Mammary epithelial cell (primary cell): ENCODE data around the gene FGF12.

Experiments used
- CTCF ChIP-seq, 2 donors: IDR thresholded peaks in 1 of 2; conservative IDR thresholded peaks in 1 of 2; 2 replicates each; pipeline ENCODE4 v1.5.1; 2011 to 2012; ENCODE audit warnings: inconsistent platforms in 2 of 2, low read length in 2 of 2, mild to moderate bottlenecking in 2 of 2, control low read depth in 1 of 2, low read depth in 1 of 2; ENCODE audit not compliant: insufficient read depth in 1 of 2; ENCODE audit errors: extremely low read depth in 1 of 2
- EZH2 ChIP-seq: IDR thresholded peaks from 2 replicates; pipeline ENCODE4 v1.6.1; 2012; ENCODE audit warnings: low read length, inconsistent platforms, borderline replicate concordance

GRCh38 chr3:192434186-192434585 lies 293.2 kb downstream of the FGF12 start:
- no peak for TF ChIP-seq CTCF (conservative IDR thresholded peaks at IDR 0.05 in 1 of 2, IDR thresholded peaks at IDR 0.05 in 1 of 2; ENCODE audit: extremely low read depth in 1 of 2, insufficient read depth in 1 of 2, low read depth in 1 of 2, low read length in 2 of 2)
- TF ChIP-seq EZH2: no peak
